Hair follicular keratinocyte (primary cell): ENCODE results near the gene ZNF440. TPM values are rescaled to one million over a fixed set of nuclear protein-coding genes. Genes with fewer than 3 reads are reported as not detected.

Source experiments
- total RNA-seq: library from RNA; depleted of rRNA; stranded (reverse); fragments of >200 nt; gene quantifications from 2 replicates; pipeline ENCODE4 v1.2.3, GENCODE V29; 2015

Gene ZNF440
- 5.9 and 7.6 TPM in 2 replicates for total RNA-seq

GRCh38 chr19:11814029-11814699 lies at the start of gene ZNF440:
TSS of gene ZNF440 (plus strand) at chr19:11814273. CDS start at chr19:11814448, 175 bp downstream.

DNA sequence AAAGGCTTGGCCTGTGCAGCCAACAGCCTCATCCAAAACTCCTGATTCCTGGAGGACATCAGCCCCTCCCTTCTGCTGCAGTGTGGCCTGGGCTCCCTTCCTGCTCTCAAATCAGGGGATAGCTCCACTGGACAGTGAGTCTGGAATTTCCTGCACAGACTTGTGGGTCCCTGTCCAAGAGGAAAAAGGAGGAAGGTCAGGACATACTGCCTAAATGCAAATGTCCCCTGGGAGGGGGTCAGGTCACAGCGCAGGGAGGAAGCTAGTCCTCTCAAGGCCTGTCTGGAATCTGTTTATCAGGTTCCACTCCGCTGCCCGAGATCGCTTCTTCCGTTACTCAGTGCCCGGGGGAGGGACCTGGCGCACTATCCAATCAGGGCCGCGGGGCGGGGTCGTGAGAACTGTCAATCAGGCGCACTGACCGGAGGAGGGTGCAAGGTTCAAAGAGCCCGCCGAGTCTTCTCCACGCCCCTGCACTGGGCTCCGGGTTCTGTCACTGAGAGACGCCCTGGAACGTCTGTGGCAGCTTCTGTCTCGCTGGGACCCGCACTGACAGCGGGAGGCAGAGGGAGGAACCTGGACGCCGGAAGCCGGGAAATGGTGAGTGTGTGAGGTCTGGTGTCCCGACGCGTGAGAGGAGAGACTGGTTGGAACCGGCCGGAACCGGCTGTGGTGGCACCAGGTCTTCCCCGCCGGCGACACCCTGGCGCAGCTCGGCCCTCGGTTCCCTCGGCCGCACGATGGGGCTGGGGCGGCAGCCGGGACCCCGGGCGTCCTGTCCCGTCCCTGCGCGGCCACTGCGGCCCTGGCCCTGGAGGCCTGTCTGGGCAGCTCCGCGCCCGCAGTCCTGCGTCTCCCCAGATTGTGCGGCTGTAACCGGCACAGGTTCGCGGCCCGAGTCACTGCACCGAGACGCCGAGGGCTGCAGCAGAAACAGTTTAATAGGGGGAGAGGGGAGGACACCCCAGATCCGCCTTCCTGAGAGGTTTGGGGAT lies 47.2 kb upstream of the ZNF440 start, which contains the start of gene ZNF441:
Gene ZNF441, plus strand, starts transcription at position 404 of the 995 bp plus-strand sequence. Its CDS starts 194 bp downstream, at position 598.

DNA sequence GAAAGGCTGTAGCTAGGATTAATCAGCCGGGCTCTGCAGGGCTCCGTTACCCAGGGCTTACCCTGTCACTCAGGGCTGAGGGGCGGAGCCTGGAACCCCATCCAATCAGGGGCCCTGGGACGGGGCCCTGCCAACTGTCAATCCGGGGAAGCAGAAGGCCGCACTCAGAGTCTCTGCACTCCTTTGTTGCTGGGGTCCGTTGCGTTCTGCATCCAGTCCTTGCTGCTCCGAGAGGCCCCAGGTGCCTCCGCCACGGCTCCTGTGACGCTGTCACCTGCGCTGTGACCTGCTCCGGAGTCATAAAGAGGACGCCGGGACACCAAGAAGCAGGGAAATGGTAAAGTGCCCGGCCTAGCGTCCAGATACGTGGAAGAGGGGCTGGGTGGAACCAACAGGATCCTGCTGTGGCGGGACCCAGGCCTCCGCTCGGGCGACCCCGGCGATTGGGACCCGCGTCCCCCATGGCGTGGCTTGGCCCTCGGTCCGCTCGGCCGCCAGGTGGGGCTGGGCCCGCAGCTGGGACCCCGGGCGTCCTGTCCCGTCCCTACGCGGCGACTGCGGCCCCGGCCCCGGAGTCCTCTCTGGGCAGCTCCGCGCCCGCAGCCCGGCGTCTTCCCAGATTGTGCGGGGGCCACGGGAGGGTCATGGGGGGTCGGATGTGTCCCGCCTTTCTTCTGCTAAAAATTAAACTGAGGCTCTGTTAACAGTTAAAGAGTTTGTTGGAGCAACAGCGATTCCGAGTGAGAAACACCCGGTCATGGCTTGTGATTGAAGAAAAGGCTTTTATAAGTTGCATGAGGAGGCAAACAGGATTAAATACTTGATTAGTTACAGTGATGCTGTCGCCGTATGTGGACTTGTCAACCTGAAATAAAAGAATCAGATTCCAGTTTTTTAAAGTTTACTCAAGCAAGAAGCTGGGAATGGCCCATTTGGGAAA lies 15.4 kb upstream of the ZNF440 start, which contains the start of gene ZNF491:
Gene ZNF491, plus strand, starts transcription at position 133 of the 940 bp plus-strand sequence. CDS start 7,431 bp downstream, outside the sequence.

GRCh38 chr19:11848594-11849469 lies 34.8 kb downstream of the ZNF440 start, which contains the start of gene ZNF439:
TSS of gene ZNF439 (plus strand) at chr19:11848726. CDS start at chr19:11848868, 142 bp downstream.

Other genes starting within 250 kb of the ZNF440 start
- 20.6 and 32.1 TPM in 2 replicates for gene ACP5, start 236.6 kb upstream of the ZNF440 start, total RNA-seq
- 7.4 and 8.3 TPM in 2 replicates for gene ZNF627, start 216.8 kb upstream of the ZNF440 start, total RNA-seq
- 3.0 and 5.2 TPM in 2 replicates for gene ZNF823, start 75.3 kb upstream of the ZNF440 start, total RNA-seq
- gene ZNF441, start 47.3 kb upstream of the ZNF440 start, total RNA-seq = 1.3 and 1.9 TPM in 2 replicates
- gene ZNF491, start 15.8 kb upstream of the ZNF440 start, total RNA-seq = 0.11 and 0.23 TPM in 2 replicates
- gene ZNF439, start 34.5 kb downstream of the ZNF440 start, total RNA-seq = 0.16 and 0.19 TPM in 2 replicates
- gene ZNF69, start 73.5 kb downstream of the ZNF440 start, total RNA-seq = 0.16 and 3.0 TPM in 2 replicates
- 3.2 and 5.9 TPM in 2 replicates for gene ZNF700, start 110.8 kb downstream of the ZNF440 start, total RNA-seq
- 0.61 and 0.78 TPM in 2 replicates for gene ZNF763, start 150.8 kb downstream of the ZNF440 start, total RNA-seq
- gene ZNF433, start 221.4 kb downstream of the ZNF440 start, total RNA-seq = 0.99 and 2.1 TPM in 2 replicates
- gene ZNF878, start 238.7 kb downstream of the ZNF440 start, total RNA-seq = 0.30 TPM in 1 of 2 replicates, not detected in the other